ENCODE results near the gene ZNF41.

ZNF41 gene

GRCh38 chrX:47489507-47490275 is 6.7 kb upstream of the ZNF41 start:
- no peak for DNase-seq

DNA sequence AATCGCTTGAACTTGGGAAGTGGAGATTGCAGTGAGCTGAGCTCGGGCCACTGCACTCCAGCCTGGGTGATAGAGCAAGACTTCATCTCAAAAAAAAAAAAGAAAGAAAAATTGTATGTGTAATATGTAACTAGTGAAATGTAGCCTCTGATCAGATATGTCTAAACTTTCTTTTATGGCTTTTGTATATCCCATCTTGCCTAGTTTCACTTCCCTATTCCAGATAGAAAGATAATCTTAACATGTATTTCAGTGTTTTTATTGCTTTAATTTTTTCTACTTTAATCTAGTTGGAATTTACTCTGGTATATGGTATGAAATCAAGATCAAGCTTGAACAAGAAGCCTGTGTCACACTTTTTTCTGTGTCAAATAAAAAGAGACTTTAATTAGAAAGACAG is 1.9 kb upstream of the ZNF41 start:
- DNase-seq: no peak

DNA sequence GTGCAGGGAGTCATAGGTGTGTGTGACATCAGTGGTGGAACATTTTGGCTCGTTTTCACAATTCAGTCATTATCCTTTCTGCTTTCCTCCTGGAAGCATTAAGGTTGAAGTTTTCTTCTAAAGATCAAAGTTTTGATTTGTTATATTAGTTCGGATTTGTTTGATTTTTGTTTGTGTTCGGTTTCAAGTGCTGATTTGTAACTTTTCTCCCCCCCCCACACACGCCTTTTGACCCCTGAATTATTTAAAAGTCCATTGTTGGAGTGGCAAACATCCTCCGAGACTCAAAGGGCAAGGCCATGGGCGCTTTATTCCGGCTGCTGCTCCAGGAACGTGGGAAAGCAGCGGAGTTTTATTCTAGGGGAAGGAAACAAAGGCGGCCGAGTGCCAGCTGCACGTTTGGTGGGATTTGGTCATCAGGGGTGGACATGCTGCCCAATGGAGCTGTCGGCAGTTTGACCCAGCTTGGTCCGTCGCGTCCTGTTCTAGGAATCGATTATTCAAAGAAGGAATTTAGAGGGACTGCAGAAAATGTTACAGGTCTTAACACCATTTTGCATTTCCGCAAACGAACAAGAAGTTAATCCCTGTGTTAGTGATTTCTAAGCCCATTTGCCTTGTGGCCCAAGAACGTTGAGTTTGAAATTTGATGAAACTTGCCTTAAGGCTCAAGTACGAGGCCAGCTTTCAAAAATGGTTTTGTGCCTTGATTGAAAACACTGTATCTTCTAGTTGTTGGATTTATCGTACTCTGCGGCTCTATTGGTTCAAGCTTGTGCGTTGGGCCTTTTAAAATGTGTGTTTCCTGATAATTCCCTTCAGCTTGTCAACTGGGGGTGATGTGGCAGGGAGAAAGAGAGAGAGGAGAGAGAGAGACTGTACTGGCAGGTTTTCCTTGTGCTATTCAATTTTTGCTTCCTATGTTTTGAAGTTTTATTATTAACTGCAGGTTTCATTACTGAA is 565 bp upstream of the ZNF41 start:
- no peak for DNase-seq

GRCh38 chrX:47482065-47482511 is 934 bp downstream of the ZNF41 start:
- DNase-seq: no peak

DNA sequence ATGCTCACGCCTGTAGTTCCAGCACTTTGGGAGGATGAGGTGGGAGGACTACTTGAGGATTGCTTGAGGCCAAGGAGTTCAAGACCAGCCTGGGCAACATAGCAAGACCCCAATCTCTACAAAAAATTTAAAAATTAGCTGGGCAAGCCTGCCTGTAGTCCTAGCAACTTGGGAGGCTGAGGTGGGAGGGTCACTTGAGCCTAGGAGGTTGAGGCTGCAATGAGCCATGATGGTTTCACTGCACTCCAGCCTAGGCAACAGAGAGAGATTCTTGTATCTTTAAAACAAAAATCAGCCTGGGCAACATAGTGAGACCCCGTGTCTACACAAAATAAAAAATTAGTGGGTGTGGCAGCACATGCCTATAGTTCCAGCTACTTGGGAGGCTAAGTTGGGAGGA is 1.9 kb downstream of the ZNF41 start:
- DNase-seq: no peak

DNA sequence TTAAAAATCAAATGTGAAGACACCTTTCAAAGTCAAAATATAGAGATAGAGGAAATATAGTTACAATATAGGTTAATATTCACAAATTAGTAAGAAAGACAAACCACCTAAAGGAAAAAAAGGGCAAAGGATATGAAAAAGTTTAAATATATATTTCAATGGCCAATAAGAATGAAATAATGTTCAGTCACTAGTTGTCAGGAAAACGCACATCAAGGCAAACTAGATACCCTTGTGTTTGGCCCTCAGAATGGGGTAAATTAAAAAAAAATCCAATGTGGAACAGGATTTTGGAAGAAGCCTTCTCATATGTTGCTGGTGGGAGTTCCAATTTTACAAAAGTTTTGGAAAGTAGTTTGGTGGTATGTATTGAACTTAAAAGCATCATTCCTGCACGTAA is 2.4 kb downstream of the ZNF41 start:
- DNase-seq: no peak

DNA sequence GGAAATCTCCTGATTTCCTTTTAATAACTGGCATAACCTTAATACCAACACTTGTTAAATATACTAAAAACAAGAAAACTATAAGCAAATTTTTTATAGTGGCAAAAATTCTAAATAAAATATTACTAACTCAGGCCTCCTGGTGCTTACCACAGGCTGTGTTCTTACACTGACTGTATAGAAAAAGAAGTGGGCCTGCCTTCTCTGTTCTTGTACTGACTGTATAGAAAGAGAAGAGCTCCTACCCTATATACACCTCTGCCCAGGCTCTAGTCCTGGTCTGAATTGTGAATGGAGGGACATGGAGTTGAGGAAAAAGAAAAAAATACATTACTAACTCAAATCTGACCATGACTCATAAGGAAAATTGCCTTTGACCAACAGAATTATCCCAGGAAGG is 7.5 kb downstream of the ZNF41 start:
- DNase-seq: no peak

DNA sequence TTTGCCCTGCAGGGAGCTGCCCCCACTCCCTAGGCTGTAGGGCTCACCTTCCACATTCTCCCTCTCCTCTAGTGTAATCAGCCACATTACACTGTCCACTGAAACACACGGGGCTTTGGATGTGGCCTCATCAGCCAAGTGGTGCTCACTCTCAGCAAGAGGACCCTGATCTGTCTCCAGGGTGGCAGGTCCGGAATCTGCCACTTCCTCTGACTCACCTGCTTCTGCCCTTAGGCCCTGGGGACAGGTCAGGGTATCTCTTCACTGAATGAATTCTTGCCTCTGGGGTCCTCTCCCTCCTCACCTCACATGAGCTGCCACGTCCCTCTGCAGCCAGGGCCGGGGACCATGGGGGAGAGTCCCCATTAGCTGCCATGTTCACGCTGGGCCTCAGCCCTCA is 15.9 kb downstream of the ZNF41 start:
- DNase-seq: no peak

- no peak for DNase-seq
These were observed 22.5 kb downstream of the ZNF41 start for GRCh38 chrX:47460561-47460960.

DNA sequence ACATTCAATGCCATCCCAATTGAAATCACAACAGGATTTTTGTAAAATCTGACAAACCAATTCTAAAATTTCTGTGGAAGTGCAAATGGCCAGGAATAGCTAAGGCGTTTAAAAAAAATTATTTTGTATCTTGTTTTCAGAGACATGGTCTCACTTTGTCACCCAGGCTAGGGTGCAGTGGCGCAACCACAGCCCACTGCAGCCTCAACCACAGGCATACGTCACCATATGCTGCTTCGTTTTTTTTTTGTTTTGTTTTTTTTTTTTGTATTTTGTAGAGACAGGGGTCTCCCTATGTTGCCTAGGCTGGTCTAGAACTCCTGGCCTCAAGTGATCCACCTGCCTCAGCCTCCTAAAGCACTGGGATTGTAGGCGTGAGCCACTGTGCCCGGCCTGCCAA is 24.5 kb downstream of the ZNF41 start:
- no peak for DNase-seq

GRCh38 chrX:47456080-47456479 is 26.9 kb downstream of the ZNF41 start:
- no peak for DNase-seq

DNA sequence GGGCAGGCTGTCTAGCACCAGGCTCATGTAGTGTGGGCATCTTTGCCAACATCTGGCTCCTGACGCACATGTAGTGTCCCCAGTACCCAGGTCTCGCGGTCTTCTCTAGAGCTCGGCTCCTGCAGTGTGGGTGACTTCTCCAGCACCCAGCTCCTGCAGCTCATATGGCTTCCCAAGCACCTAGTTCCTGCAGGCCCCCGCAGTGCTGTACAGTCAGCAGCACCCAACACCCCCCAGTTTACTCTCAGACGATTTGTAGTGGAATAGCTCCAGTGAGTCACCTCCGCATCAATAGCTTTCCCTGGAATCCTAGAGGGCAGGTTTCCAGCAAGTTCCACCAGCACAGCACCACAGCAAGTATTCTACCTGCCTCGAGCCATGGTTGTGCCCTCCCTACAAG is 30.9 kb downstream of the ZNF41 start:
- DNase-seq: no peak

- DNase-seq: no peak
These were observed 34.7 kb downstream of the ZNF41 start for GRCh38 chrX:47448165-47448806.

DNA sequence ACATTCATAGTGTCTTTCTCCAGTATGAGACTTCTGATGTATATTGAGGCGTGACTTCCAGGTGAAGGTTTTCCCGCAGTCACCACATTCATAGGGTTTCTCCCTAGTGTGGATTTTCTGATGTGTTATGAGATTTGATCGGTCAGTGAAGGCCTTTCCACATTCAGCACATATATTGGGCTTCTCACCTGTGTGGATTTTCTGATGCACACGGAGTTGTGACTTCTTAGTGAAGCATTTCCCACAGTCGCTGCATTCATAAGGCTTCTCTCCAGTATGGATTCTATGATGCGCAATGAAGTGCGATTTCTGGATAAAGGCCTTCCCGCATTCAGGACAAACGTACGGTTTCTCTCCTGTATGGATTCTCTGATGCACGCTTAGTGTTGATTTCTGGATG is 35.4 kb downstream of the ZNF41 start:
- DNase-seq: no peak

GRCh38 chrX:47446971-47447370 is 36.1 kb downstream of the ZNF41 start:
- no peak for DNase-seq

- no peak for DNase-seq
These were observed 36.6 kb downstream of the ZNF41 start for GRCh38 chrX:47446431-47446830.

- DNase-seq: no peak
These were observed 52.1 kb downstream of the ZNF41 start for GRCh38 chrX:47430925-47431324.

GRCh38 chrX:47422444-47422843 is 60.6 kb downstream of the ZNF41 start:
- no peak for DNase-seq

GRCh38 chrX:47420962-47421361 is 62.1 kb downstream of the ZNF41 start:
- no peak for DNase-seq

DNA sequence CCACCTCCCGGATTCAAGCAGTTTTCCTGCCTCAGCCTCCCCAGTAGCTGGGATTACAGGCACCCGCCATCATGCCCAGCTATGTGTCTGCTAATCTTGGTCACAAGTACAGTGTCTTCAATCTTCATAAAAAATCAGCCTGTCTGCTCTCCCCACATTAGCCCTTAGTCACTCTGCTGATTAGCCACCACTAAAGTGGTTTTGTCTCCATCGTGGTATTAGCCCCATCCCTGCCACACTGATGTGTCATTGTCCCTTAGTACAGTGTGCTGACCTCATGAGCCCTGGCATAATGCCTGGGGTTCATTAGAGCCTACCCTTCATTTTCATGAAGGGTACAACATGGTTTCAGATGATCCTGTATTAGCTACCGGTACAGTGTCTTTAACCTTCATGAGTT is 62.8 kb downstream of the ZNF41 start:
- DNase-seq: no peak

DNA sequence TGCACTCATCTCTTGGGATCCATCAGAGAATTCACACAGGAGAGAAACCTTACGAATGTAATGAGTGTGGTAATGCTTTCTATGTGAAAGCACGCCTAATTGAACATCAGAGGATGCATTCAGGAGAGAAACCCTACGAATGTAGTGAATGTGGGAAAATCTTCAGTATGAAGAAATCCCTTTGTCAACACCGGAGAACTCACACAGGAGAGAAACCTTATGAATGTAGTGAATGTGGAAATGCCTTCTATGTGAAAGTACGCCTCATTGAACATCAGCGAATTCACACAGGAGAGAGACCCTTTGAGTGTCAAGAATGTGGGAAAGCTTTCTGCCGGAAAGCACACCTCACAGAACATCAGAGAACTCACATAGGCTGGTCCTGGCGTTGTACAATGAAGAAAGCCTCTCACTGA is 69.8 kb downstream of the ZNF41 start:
- DNase-seq: no peak

Measured in 8988T (cell line).